ENCODE data around the gene SOS1. TPM values are rescaled to one million over a fixed set of nuclear protein-coding genes. Genes with fewer than 3 reads are reported as not detected.
A peak's percentile ranks its signal among the peaks of the same experiment; 100 is the strongest.

SOS1 gene
- total RNA-seq, 1 experiment from 2014 or later, result 28.4 TPM

DNA sequence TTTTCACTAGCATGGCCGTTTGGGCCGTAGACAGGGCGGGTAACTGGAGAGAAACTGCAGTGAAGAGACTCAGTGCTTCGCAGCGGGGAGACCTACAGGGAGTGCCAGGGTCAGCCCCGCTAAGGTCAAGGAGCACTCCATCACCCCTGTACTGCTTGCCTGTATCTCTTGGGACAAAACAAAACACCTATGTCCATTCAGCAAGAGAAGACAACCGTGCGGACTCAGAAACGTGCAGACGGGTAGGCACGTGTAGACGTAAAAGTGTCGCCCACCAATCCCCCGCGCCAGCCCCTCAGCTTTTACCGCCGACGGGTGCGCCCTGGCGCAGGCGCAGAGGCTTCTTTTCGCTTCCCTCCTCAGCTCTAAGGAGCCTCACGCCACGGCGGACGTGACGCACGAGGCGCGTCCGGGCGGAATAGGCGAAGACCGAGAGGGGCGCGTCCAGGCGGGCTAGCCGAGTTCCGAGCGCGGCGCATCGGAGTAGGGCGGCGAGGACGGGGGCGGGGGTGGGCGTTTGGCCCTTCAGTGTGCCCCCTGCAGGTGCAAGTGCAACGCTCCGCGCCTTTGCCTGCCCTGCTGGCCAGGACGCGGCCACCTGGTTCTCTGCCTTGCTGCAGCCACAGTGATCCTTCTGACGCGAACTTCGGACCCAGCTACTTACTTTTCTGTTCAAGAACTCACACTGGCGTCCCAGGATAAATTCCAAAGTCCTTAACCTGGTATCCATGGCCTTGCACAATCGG lies 3.3 kb upstream of the SOS1 start (continued):
- TF ChIP-seq, protein P1, sequence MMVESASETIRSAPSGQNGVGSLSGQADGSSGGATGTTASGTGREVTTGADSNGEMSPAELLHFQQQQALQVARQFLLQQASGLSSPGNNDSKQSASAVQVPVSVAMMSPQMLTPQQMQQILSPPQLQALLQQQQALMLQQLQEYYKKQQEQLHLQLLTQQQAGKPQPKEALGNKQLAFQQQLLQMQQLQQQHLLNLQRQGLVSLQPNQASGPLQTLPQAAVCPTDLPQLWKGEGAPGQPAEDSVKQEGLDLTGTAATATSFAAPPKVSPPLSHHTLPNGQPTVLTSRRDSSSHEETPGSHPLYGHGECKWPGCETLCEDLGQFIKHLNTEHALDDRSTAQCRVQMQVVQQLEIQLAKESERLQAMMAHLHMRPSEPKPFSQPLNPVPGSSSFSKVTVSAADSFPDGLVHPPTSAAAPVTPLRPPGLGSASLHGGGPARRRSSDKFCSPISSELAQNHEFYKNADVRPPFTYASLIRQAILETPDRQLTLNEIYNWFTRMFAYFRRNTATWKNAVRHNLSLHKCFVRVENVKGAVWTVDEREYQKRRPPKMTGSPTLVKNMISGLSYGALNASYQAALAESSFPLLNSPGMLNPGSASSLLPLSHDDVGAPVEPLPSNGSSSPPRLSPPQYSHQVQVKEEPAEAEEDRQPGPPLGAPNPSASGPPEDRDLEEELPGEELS (CRISPR knock-in tag; IDR thresholded peaks at IDR 0.05), result peak; percentile 94
- TF ChIP-seq, protein P2, sequence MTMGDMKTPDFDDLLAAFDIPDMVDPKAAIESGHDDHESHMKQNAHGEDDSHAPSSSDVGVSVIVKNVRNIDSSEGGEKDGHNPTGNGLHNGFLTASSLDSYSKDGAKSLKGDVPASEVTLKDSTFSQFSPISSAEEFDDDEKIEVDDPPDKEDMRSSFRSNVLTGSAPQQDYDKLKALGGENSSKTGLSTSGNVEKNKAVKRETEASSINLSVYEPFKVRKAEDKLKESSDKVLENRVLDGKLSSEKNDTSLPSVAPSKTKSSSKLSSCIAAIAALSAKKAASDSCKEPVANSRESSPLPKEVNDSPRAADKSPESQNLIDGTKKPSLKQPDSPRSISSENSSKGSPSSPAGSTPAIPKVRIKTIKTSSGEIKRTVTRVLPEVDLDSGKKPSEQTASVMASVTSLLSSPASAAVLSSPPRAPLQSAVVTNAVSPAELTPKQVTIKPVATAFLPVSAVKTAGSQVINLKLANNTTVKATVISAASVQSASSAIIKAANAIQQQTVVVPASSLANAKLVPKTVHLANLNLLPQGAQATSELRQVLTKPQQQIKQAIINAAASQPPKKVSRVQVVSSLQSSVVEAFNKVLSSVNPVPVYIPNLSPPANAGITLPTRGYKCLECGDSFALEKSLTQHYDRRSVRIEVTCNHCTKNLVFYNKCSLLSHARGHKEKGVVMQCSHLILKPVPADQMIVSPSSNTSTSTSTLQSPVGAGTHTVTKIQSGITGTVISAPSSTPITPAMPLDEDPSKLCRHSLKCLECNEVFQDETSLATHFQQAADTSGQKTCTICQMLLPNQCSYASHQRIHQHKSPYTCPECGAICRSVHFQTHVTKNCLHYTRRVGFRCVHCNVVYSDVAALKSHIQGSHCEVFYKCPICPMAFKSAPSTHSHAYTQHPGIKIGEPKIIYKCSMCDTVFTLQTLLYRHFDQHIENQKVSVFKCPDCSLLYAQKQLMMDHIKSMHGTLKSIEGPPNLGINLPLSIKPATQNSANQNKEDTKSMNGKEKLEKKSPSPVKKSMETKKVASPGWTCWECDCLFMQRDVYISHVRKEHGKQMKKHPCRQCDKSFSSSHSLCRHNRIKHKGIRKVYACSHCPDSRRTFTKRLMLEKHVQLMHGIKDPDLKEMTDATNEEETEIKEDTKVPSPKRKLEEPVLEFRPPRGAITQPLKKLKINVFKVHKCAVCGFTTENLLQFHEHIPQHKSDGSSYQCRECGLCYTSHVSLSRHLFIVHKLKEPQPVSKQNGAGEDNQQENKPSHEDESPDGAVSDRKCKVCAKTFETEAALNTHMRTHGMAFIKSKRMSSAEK (CRISPR knock-in tag; IDR thresholded peaks at IDR 0.05; ENCODE audit: borderline replicate concordance), result no peak
- TF ChIP-seq NR1H2 (CRISPR knock-in tag; IDR thresholded peaks at IDR 0.05) (no peak), TP53 (CRISPR knock-in tag; IDR thresholded peaks at IDR 0.05) (no peak), ZNF121 (CRISPR knock-in tag; IDR thresholded peaks at IDR 0.05) (no peak; the same call in 1 of the 2 replicates), IRF2 (CRISPR knock-in tag; IDR thresholded peaks at IDR 0.05; ENCODE audit: borderline replicate concordance, low read depth) (no peak), ZNF416 (CRISPR knock-in tag; IDR thresholded peaks at IDR 0.05) (no peak), ELF4 (CRISPR knock-in tag; IDR thresholded peaks at IDR 0.05; ENCODE audit: low read depth) (no peak), ZNF263 (CRISPR knock-in tag; IDR thresholded peaks at IDR 0.05; ENCODE audit: low read depth) (no peak), OVOL2 (CRISPR knock-in tag; IDR thresholded peaks at IDR 0.05; ENCODE audit: borderline replicate concordance) (no peak), NFE2L1 (CRISPR knock-in tag; IDR thresholded peaks at IDR 0.05) (peak; percentile 69; the same call in 1 of the 2 replicates), ZNF232 (CRISPR knock-in tag; IDR thresholded peaks at IDR 0.05) (peak; percentile 56; the same call in 1 of the 2 replicates), MYBL2 (CRISPR knock-in tag; IDR thresholded peaks at IDR 0.05) (peak; percentile 78), SP1 (CRISPR knock-in tag; conservative IDR thresholded peaks at IDR 0.05) (peak; percentile 90), JUN (CRISPR knock-in tag; IDR thresholded peaks at IDR 0.05) (no peak; the same call in 1 of the 2 replicates), MXD4 (CRISPR knock-in tag; IDR thresholded peaks at IDR 0.05; ENCODE audit: borderline replicate concordance) (no peak), GRHL2 (CRISPR knock-in tag; IDR thresholded peaks at IDR 0.05; ENCODE audit: insufficient replicate concordance, severe bottlenecking) (no peak), ZNF219 (CRISPR knock-in tag; IDR thresholded peaks at IDR 0.05; ENCODE audit: borderline replicate concordance) (no peak), NFATC4 (CRISPR knock-in tag; IDR thresholded peaks at IDR 0.05) (no peak), NR3C1 (CRISPR knock-in tag; conservative IDR thresholded peaks at IDR 0.05; ENCODE audit: low read depth) (no peak)
- TF ChIP-seq, protein P3, sequence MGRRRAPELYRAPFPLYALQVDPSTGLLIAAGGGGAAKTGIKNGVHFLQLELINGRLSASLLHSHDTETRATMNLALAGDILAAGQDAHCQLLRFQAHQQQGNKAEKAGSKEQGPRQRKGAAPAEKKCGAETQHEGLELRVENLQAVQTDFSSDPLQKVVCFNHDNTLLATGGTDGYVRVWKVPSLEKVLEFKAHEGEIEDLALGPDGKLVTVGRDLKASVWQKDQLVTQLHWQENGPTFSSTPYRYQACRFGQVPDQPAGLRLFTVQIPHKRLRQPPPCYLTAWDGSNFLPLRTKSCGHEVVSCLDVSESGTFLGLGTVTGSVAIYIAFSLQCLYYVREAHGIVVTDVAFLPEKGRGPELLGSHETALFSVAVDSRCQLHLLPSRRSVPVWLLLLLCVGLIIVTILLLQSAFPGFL (CRISPR knock-in tag; IDR thresholded peaks at IDR 0.05; ENCODE audit: borderline replicate concordance), result no peak; the same call in 1 of the 2 replicates
- TF ChIP-seq, protein P4, sequence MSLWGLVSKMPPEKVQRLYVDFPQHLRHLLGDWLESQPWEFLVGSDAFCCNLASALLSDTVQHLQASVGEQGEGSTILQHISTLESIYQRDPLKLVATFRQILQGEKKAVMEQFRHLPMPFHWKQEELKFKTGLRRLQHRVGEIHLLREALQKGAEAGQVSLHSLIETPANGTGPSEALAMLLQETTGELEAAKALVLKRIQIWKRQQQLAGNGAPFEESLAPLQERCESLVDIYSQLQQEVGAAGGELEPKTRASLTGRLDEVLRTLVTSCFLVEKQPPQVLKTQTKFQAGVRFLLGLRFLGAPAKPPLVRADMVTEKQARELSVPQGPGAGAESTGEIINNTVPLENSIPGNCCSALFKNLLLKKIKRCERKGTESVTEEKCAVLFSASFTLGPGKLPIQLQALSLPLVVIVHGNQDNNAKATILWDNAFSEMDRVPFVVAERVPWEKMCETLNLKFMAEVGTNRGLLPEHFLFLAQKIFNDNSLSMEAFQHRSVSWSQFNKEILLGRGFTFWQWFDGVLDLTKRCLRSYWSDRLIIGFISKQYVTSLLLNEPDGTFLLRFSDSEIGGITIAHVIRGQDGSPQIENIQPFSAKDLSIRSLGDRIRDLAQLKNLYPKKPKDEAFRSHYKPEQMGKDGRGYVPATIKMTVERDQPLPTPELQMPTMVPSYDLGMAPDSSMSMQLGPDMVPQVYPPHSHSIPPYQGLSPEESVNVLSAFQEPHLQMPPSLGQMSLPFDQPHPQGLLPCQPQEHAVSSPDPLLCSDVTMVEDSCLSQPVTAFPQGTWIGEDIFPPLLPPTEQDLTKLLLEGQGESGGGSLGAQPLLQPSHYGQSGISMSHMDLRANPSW (CRISPR knock-in tag; conservative IDR thresholded peaks at IDR 0.05; ENCODE audit: low read depth), result no peak
- TF ChIP-seq, protein P5, sequence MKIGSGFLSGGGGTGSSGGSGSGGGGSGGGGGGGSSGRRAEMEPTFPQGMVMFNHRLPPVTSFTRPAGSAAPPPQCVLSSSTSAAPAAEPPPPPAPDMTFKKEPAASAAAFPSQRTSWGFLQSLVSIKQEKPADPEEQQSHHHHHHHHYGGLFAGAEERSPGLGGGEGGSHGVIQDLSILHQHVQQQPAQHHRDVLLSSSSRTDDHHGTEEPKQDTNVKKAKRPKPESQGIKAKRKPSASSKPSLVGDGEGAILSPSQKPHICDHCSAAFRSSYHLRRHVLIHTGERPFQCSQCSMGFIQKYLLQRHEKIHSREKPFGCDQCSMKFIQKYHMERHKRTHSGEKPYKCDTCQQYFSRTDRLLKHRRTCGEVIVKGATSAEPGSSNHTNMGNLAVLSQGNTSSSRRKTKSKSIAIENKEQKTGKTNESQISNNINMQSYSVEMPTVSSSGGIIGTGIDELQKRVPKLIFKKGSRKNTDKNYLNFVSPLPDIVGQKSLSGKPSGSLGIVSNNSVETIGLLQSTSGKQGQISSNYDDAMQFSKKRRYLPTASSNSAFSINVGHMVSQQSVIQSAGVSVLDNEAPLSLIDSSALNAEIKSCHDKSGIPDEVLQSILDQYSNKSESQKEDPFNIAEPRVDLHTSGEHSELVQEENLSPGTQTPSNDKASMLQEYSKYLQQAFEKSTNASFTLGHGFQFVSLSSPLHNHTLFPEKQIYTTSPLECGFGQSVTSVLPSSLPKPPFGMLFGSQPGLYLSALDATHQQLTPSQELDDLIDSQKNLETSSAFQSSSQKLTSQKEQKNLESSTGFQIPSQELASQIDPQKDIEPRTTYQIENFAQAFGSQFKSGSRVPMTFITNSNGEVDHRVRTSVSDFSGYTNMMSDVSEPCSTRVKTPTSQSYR (CRISPR knock-in tag; IDR thresholded peaks at IDR 0.05), result peak; percentile 60; the same call in 1 of the 2 replicates
- TF ChIP-seq, protein P6, sequence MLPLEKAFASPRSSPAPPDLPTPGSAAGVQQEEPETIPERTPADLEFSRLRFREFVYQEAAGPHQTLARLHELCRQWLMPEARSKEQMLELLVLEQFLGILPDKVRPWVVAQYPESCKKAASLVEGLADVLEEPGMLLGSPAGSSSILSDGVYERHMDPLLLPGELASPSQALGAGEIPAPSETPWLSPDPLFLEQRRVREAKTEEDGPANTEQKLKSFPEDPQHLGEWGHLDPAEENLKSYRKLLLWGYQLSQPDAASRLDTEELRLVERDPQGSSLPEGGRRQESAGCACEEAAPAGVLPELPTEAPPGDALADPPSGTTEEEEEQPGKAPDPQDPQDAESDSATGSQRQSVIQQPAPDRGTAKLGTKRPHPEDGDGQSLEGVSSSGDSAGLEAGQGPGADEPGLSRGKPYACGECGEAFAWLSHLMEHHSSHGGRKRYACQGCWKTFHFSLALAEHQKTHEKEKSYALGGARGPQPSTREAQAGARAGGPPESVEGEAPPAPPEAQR (CRISPR knock-in tag; IDR thresholded peaks at IDR 0.05), result no peak

Data from WTC11 (cell line).